CD4-positive, alpha-beta T cell treated with Interferon gamma for 1 hour (primary cell): ENCODE measurements around the gene SLC6A17.
A peak's percentile ranks its signal among the peaks of the same experiment; 100 is the strongest.

ENCODE experiments used
- DNase-seq: peaks from one replicate; pipeline ENCODE4 v3.0.0-alpha.2; 2020

Gene SLC6A17

GRCh38 chr1:110176299-110176956 lies 26.1 kb downstream of the SLC6A17 start:
- no peak for DNase-seq

- no peak for DNase-seq
Measured at GRCh38 chr1:110177775-110178174, 27.5 kb downstream of the SLC6A17 start.

- DNase-seq: no peak
Measured at GRCh38 chr1:110183642-110184167, 33.4 kb downstream of the SLC6A17 start.

GRCh38 chr1:110184446-110184845 lies 34.2 kb downstream of the SLC6A17 start:
- DNase-seq: no peak

- no peak for DNase-seq
Measured at GRCh38 chr1:110185181-110185580, 34.9 kb downstream of the SLC6A17 start.

GRCh38 chr1:110186558-110186957 lies 36.3 kb downstream of the SLC6A17 start:
- DNase-seq: no peak

GRCh38 chr1:110187139-110187890 lies 37.0 kb downstream of the SLC6A17 start:
- DNase-seq: no peak

GRCh38 chr1:110188035-110188618 lies 37.8 kb downstream of the SLC6A17 start:
- DNase-seq: no peak

- no peak for DNase-seq
Measured at GRCh38 chr1:110189181-110189580, 38.9 kb downstream of the SLC6A17 start.

GRCh38 chr1:110190282-110190929 lies 40.1 kb downstream of the SLC6A17 start:
- DNase-seq: no peak

- DNase-seq: no peak
Measured at GRCh38 chr1:110192541-110192940, 42.2 kb downstream of the SLC6A17 start.

GRCh38 chr1:110195196-110195595 lies 44.9 kb downstream of the SLC6A17 start:
- DNase-seq: no peak

GRCh38 chr1:110196917-110197765 lies 46.8 kb downstream of the SLC6A17 start:
- peak; percentile 53 for DNase-seq

- DNase-seq: no peak
Measured at GRCh38 chr1:110197905-110198629, 47.8 kb downstream of the SLC6A17 start.

GRCh38 chr1:110198746-110199145 lies 48.5 kb downstream of the SLC6A17 start:
- no peak for DNase-seq

GRCh38 chr1:110200190-110200589 lies 49.9 kb downstream of the SLC6A17 start:
- DNase-seq: no peak

- DNase-seq: no peak
Measured at GRCh38 chr1:110200666-110201065, 50.4 kb downstream of the SLC6A17 start.

- DNase-seq: no peak
Measured at GRCh38 chr1:110201157-110201825, 51.0 kb downstream of the SLC6A17 start.

- peak; percentile 50 for DNase-seq
Measured at GRCh38 chr1:110203021-110203661, 52.8 kb downstream of the SLC6A17 start.

GRCh38 chr1:110205156-110205555 lies 54.9 kb downstream of the SLC6A17 start:
- no peak for DNase-seq
